Measurements from ENCODE around the gene IGSF9B.

Gene IGSF9B

GRCh38 chr11:133922078-133922870 is 34.5 kb downstream of the IGSF9B start:
- DNase-seq (ENCODE audit: low read depth in 1 of 2, low spot score in 1 of 2): no peak

GRCh38 chr11:133921513-133921912 is 35.3 kb downstream of the IGSF9B start:
- DNase-seq (ENCODE audit: low read depth in 1 of 2, low spot score in 1 of 2): no peak

GRCh38 chr11:133921026-133921425 is 35.7 kb downstream of the IGSF9B start:
- DNase-seq (ENCODE audit: low read depth in 1 of 2, low spot score in 1 of 2): no peak

- no peak for DNase-seq (ENCODE audit: low read depth in 1 of 2, low spot score in 1 of 2)
Observed at GRCh38 chr11:133920109-133920990, 36.4 kb downstream of the IGSF9B start.

- no peak for DNase-seq (ENCODE audit: low read depth in 1 of 2, low spot score in 1 of 2)
Observed at GRCh38 chr11:133919330-133920108, 37.2 kb downstream of the IGSF9B start.

GRCh38 chr11:133918608-133919260 is 38.0 kb downstream of the IGSF9B start:
- no peak for DNase-seq (ENCODE audit: low read depth in 1 of 2, low spot score in 1 of 2)

GRCh38 chr11:133917921-133918607 is 38.7 kb downstream of the IGSF9B start:
- DNase-seq (ENCODE audit: low read depth in 1 of 2, low spot score in 1 of 2): no peak

- no peak for DNase-seq (ENCODE audit: low read depth in 1 of 2, low spot score in 1 of 2)
Observed at GRCh38 chr11:133916784-133917440, 39.9 kb downstream of the IGSF9B start.

GRCh38 chr11:133913761-133914160 is 43.0 kb downstream of the IGSF9B start:
- DNase-seq (ENCODE audit: low read depth in 1 of 2, low spot score in 1 of 2): no peak

GRCh38 chr11:133911171-133911570 is 45.6 kb downstream of the IGSF9B start:
- DNase-seq (ENCODE audit: low read depth in 1 of 2, low spot score in 1 of 2): no peak

GRCh38 chr11:133910101-133910500 is 46.7 kb downstream of the IGSF9B start:
- no peak for DNase-seq (ENCODE audit: low read depth in 1 of 2, low spot score in 1 of 2)

- DNase-seq (ENCODE audit: low read depth in 1 of 2, low spot score in 1 of 2): no peak
Observed at GRCh38 chr11:133908827-133909226, 47.9 kb downstream of the IGSF9B start.

- no peak for DNase-seq (ENCODE audit: low read depth in 1 of 2, low spot score in 1 of 2)
Observed at GRCh38 chr11:133907841-133908241, 48.9 kb downstream of the IGSF9B start.

GRCh38 chr11:133907216-133907615 is 49.6 kb downstream of the IGSF9B start:
- DNase-seq (ENCODE audit: low read depth in 1 of 2, low spot score in 1 of 2): no peak

GRCh38 chr11:133906746-133907145 is 50.0 kb downstream of the IGSF9B start:
- no peak for DNase-seq (ENCODE audit: low read depth in 1 of 2, low spot score in 1 of 2)

GRCh38 chr11:133906241-133906640 is 50.5 kb downstream of the IGSF9B start:
- DNase-seq (ENCODE audit: low read depth in 1 of 2, low spot score in 1 of 2): no peak

GRCh38 chr11:133905677-133906156 is 51.1 kb downstream of the IGSF9B start:
- DNase-seq (ENCODE audit: low read depth in 1 of 2, low spot score in 1 of 2): no peak

- no peak for DNase-seq (ENCODE audit: low read depth in 1 of 2, low spot score in 1 of 2)
Observed at GRCh38 chr11:133904818-133905515, 51.8 kb downstream of the IGSF9B start.
